ENCODE measurements around the gene MT1X.

Gene MT1X

GRCh38 chr16:56690420-56691122 is 8.3 kb downstream of the MT1X start:
- H3K4me3 ChIP-seq (ENCODE audit: low read length): no peak overlapping the region
- no peak for DNase-seq (ENCODE audit: low read depth)
- no peak for TF ChIP-seq CTCF (IDR thresholded peaks at IDR 0.05; ENCODE audit: insufficient read depth, low read depth, low read length, missing control alignments)

GRCh38 chr16:56691885-56692284 is 9.6 kb downstream of the MT1X start:
- no peak overlapping the region for H3K4me3 ChIP-seq (ENCODE audit: low read length)
- DNase-seq (ENCODE audit: low read depth): peak; percentile 99
- no peak for TF ChIP-seq CTCF (IDR thresholded peaks at IDR 0.05; ENCODE audit: insufficient read depth, low read depth, low read length, missing control alignments)

GRCh38 chr16:56695246-56695645 is 13.0 kb downstream of the MT1X start:
- DNase-seq (ENCODE audit: low read depth): no peak
- H3K4me3 ChIP-seq (ENCODE audit: low read length): no peak overlapping the region

GRCh38 chr16:56697456-56698155 is 15.3 kb downstream of the MT1X start:
- DNase-seq (ENCODE audit: low read depth): no peak
- H3K4me3 ChIP-seq (ENCODE audit: low read length): no peak overlapping the region
- no peak for TF ChIP-seq CTCF (IDR thresholded peaks at IDR 0.05; ENCODE audit: insufficient read depth, low read depth, low read length, missing control alignments)

More at GRCh38 chr16:56695246-56695645, 13.0 kb downstream of the MT1X start:
- TF ChIP-seq CTCF (IDR thresholded peaks at IDR 0.05; ENCODE audit: insufficient read depth, low read depth, low read length, missing control alignments): no peak

- no peak for DNase-seq (ENCODE audit: low read depth)
- no peak overlapping the region for H3K4me3 ChIP-seq (ENCODE audit: low read length)
- TF ChIP-seq CTCF (IDR thresholded peaks at IDR 0.05; ENCODE audit: insufficient read depth, low read depth, low read length, missing control alignments): no peak
These were observed 17.9 kb downstream of the MT1X start for GRCh38 chr16:56700195-56700594.

- no peak for DNase-seq (ENCODE audit: low read depth)
- H3K4me3 ChIP-seq (ENCODE audit: low read length): no peak overlapping the region
- no peak for TF ChIP-seq CTCF (IDR thresholded peaks at IDR 0.05; ENCODE audit: insufficient read depth, low read depth, low read length, missing control alignments)
These were observed 18.4 kb downstream of the MT1X start for GRCh38 chr16:56700631-56701030.
